Measurements from ENCODE around the gene PIP5K1B. TPM values are rescaled to one million over a fixed set of nuclear protein-coding genes. Genes with fewer than 3 reads are reported as not detected.

PIP5K1B gene
- polyA plus RNA-seq, 1 donor (not counting 4 experiments of a cell fraction or from before 2014, with no cell fraction given), result not detected

DNA sequence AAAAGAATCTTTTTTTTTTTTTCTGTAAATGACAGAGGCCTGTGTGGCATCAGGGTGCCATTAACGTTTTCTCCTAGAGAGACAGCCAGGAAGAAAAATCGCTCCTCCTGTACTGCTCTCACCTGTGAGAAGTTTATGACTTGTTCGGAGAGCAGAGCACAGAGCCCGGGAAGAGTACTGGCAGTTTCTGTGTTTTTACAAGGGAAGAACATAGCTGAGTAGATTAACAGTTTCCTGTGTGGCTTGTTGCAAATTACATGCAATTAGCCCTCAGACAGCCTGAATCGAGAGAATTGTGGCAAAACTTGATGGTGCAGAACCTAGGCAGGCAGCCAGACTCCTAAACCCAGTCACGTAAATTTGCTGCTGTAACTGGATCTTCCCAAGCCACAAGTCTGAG, 276.7 kb downstream of the PIP5K1B start:
- Histone ChIP-seq H3K9me1 (ENCODE audit: control insufficient read depth, extremely low read depth, insufficient read depth, low read length) (no peaks in the 10 kb centered on the region), H3K4me2 (ENCODE audit: control insufficient read depth, extremely low read depth, insufficient read depth, low read depth, low read length) (no peak overlapping the region), H3K27ac (ENCODE audit: control insufficient read depth, insufficient read depth, low read length) (no peak overlapping the region), H3K79me2 (ENCODE audit: control insufficient read depth, insufficient read depth, low read length) (no peaks in the 10 kb centered on the region), H2AFZ (ENCODE audit: control insufficient read depth, low read length) (no peak overlapping the region), H3K9ac (ENCODE audit: control insufficient read depth, extremely low read depth, insufficient read depth, low read length) (no peak overlapping the region), H3K27me3 (ENCODE audit: control insufficient read depth, extremely low read depth, insufficient read depth, low read length) (no peaks in the 10 kb centered on the region), H3K4me3 (ENCODE audit: control insufficient read depth in 2 of 3, extremely low read depth in 1 of 3, insufficient read depth in 2 of 3, low read depth in 1 of 3, low read length in 3 of 3) (no peak overlapping the region), H4K20me1 (ENCODE audit: control insufficient read depth, extremely low read depth, insufficient read depth, low read length) (no peaks in the 10 kb centered on the region), H3K4me1 (ENCODE audit: control insufficient read depth, extremely low read depth, insufficient read depth, low read length) (no peaks in the 10 kb centered on the region), H3K9me3 (ENCODE audit: control insufficient read depth, low read depth, low read length) (no peaks in the 10 kb centered on the region), H3K36me3 (ENCODE audit: control insufficient read depth in 2 of 2, extremely low read depth in 1 of 2, insufficient read depth in 2 of 2, low read length in 2 of 2) (no peaks in the 10 kb centered on the region)
- FAIRE-seq (no peak), DNase-seq (ENCODE audit: low read depth, low spot score) (no peak)
- no peak for TF ChIP-seq EZH2 (IDR thresholded peaks at IDR 0.05; ENCODE audit: low read length)
- TF ChIP-seq, protein P1, sequence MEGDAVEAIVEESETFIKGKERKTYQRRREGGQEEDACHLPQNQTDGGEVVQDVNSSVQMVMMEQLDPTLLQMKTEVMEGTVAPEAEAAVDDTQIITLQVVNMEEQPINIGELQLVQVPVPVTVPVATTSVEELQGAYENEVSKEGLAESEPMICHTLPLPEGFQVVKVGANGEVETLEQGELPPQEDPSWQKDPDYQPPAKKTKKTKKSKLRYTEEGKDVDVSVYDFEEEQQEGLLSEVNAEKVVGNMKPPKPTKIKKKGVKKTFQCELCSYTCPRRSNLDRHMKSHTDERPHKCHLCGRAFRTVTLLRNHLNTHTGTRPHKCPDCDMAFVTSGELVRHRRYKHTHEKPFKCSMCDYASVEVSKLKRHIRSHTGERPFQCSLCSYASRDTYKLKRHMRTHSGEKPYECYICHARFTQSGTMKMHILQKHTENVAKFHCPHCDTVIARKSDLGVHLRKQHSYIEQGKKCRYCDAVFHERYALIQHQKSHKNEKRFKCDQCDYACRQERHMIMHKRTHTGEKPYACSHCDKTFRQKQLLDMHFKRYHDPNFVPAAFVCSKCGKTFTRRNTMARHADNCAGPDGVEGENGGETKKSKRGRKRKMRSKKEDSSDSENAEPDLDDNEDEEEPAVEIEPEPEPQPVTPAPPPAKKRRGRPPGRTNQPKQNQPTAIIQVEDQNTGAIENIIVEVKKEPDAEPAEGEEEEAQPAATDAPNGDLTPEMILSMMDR (optimal IDR thresholded peaks at IDR 0.05 in 1 of 3, IDR thresholded peaks at IDR 0.05 in 1 of 3, conservative IDR thresholded peaks at IDR 0.05 in 1 of 3; ENCODE audit: extremely low read depth in 1 of 3, insufficient read depth in 2 of 3, low read length in 3 of 3), result no peak
- dilution Hi-C loops (cut with MboI; ENCODE audit: extremely low pct_ligation_motif_present, low sequenced_read_pairs), result loop anchor here (25.0 kb wide), 1 partner anchor 369 kb away; no protein-coding TSS in a partner anchor

DNA sequence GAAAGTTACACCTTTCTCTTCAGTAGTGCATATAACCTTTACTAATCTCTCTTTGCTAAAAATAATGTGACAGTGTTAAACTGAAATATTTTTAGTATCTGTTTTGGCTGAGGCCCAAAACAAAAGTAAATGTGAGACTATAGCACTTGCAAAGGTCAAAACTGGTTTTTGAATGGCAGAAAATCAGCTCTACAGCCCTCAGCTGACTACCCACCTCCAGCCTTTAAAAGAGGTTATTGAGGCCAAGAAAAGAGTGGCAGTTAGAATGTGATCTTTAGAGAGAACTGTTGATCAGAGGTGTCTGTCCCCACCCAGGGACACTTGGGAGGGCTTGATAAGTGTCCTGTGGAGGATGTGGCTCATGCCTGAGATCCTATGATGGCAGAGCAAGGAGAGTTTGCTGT, 278.0 kb downstream of the PIP5K1B start:
- H3K36me3 ChIP-seq (ENCODE audit: control insufficient read depth in 2 of 2, extremely low read depth in 1 of 2, insufficient read depth in 2 of 2, low read length in 2 of 2), result no peaks in the 10 kb centered on the region
- no peaks in the 10 kb centered on the region for H3K9me1 ChIP-seq (ENCODE audit: control insufficient read depth, extremely low read depth, insufficient read depth, low read length)
- H2AFZ ChIP-seq (ENCODE audit: control insufficient read depth, low read length), result no peak overlapping the region
- no peak overlapping the region for H3K9ac ChIP-seq (ENCODE audit: control insufficient read depth, extremely low read depth, insufficient read depth, low read length)
- no peaks in the 10 kb centered on the region for H3K4me1 ChIP-seq (ENCODE audit: control insufficient read depth, extremely low read depth, insufficient read depth, low read length)
- no peak for DNase-seq (ENCODE audit: low read depth, low spot score)
- H3K4me2 ChIP-seq (ENCODE audit: control insufficient read depth, extremely low read depth, insufficient read depth, low read depth, low read length), result no peak overlapping the region
- no peaks in the 10 kb centered on the region for H3K27me3 ChIP-seq (ENCODE audit: control insufficient read depth, extremely low read depth, insufficient read depth, low read length)
- H3K79me2 ChIP-seq (ENCODE audit: control insufficient read depth, insufficient read depth, low read length), result no peaks in the 10 kb centered on the region
- dilution Hi-C loops (cut with MboI; ENCODE audit: extremely low pct_ligation_motif_present, low sequenced_read_pairs), result loop anchor here (25.0 kb wide), 1 partner anchor 371 kb away; no protein-coding TSS in a partner anchor
- no peak overlapping the region for H3K27ac ChIP-seq (ENCODE audit: control insufficient read depth, insufficient read depth, low read length)
- no peak overlapping the region for H3K4me3 ChIP-seq (ENCODE audit: control insufficient read depth in 2 of 3, extremely low read depth in 1 of 3, insufficient read depth in 2 of 3, low read depth in 1 of 3, low read length in 3 of 3)
- TF ChIP-seq, protein P1 (optimal IDR thresholded peaks at IDR 0.05 in 1 of 3, IDR thresholded peaks at IDR 0.05 in 1 of 3, conservative IDR thresholded peaks at IDR 0.05 in 1 of 3; ENCODE audit: extremely low read depth in 1 of 3, insufficient read depth in 2 of 3, low read length in 3 of 3), result no peak
- no peak for TF ChIP-seq EZH2 (IDR thresholded peaks at IDR 0.05; ENCODE audit: low read length)
- no peak for FAIRE-seq
- H4K20me1 ChIP-seq (ENCODE audit: control insufficient read depth, extremely low read depth, insufficient read depth, low read length), result no peaks in the 10 kb centered on the region
- no peaks in the 10 kb centered on the region for H3K9me3 ChIP-seq (ENCODE audit: control insufficient read depth, low read depth, low read length)
